Type B pancreatic cell (in vitro differentiated cells): ENCODE data around the gene RAB28. TPM values are rescaled to one million over a fixed set of nuclear protein-coding genes. Genes with fewer than 3 reads are reported as not detected.

Experiments used
- DNase-seq: peaks from one replicate; pipeline ENCODE4 v3.0.0; 2021; ENCODE audit warnings: mixed read lengths; ENCODE audit not compliant: unreplicated experiment; ENCODE audit errors: extremely low spot score
- H3K27ac Mint-ChIP-seq: 2 replicates; pipeline ENCODE4 v1.8.0; 2021; ENCODE audit warnings: mild to moderate bottlenecking, mixed read lengths
- H3K27me3 Mint-ChIP-seq: 2 replicates; pipeline ENCODE4 v1.8.0; 2021; ENCODE audit warnings: mixed read lengths
- H3K36me3 Mint-ChIP-seq: 2 replicates; pipeline ENCODE4 v1.8.0; 2021; ENCODE audit warnings: mixed read lengths
- H3K4me1 Mint-ChIP-seq: one replicate; pipeline ENCODE4 v1.8.0; 2021; ENCODE audit warnings: mixed read lengths; ENCODE audit not compliant: unreplicated experiment
- H3K4me3 Mint-ChIP-seq: 2 replicates; pipeline ENCODE4 v1.8.0; 2021; ENCODE audit warnings: mild to moderate bottlenecking, mixed read lengths
- H3K9me3 Mint-ChIP-seq: 2 replicates; pipeline ENCODE4 v1.8.0; 2021; ENCODE audit warnings: mixed read lengths
- total RNA-seq: library from RNA; stranded (reverse); gene quantifications from 2 replicates; pipeline ENCODE4 v1.2.1, GENCODE V29; 2021; ENCODE audit warnings: low replicate concordance
- TF ChIP-seq, protein P1 (sequence below): fragments of 200-600 bp; sonication (generic); conservative IDR thresholded peaks from 2 replicates; pipeline ENCODE4 v1.5.0; 2021; ENCODE audit warnings: antibody characterized with exemption, mild to moderate bottlenecking

The RAB28 gene
- total RNA-seq, 1 donor from 2014 or later, result 20.8 TPM

DNA sequence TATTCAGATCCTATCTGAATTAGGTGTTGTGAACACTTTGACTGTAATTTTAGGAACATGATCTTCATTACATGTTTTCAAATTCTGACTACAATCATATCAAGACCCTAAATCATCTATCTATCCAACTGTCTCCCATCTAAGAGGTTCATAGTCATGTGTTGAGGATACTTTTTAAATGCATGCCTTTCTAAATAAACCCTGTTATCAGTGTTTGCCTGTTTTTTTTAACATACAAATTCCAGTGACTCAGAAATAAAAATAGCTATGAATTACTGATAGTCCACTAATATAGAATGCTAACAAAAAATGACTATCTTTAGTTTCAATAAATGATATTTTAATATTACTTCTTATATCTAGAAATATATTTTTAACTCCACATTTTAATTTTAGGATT, 8.0 kb downstream of the RAB28 start:
- no peaks in the 10 kb centered on the region for H3K9me3 Mint-ChIP-seq
- TF ChIP-seq, protein P1, sequence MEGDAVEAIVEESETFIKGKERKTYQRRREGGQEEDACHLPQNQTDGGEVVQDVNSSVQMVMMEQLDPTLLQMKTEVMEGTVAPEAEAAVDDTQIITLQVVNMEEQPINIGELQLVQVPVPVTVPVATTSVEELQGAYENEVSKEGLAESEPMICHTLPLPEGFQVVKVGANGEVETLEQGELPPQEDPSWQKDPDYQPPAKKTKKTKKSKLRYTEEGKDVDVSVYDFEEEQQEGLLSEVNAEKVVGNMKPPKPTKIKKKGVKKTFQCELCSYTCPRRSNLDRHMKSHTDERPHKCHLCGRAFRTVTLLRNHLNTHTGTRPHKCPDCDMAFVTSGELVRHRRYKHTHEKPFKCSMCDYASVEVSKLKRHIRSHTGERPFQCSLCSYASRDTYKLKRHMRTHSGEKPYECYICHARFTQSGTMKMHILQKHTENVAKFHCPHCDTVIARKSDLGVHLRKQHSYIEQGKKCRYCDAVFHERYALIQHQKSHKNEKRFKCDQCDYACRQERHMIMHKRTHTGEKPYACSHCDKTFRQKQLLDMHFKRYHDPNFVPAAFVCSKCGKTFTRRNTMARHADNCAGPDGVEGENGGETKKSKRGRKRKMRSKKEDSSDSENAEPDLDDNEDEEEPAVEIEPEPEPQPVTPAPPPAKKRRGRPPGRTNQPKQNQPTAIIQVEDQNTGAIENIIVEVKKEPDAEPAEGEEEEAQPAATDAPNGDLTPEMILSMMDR, result no peak
- no peaks in the 10 kb centered on the region for H3K36me3 Mint-ChIP-seq
- H3K4me1 Mint-ChIP-seq, result no peaks in the 10 kb centered on the region
- no peak for DNase-seq
- no peak overlapping the region for H3K4me3 Mint-ChIP-seq
- H3K27ac Mint-ChIP-seq, result no peak overlapping the region
- no peaks in the 10 kb centered on the region for H3K27me3 Mint-ChIP-seq

DNA sequence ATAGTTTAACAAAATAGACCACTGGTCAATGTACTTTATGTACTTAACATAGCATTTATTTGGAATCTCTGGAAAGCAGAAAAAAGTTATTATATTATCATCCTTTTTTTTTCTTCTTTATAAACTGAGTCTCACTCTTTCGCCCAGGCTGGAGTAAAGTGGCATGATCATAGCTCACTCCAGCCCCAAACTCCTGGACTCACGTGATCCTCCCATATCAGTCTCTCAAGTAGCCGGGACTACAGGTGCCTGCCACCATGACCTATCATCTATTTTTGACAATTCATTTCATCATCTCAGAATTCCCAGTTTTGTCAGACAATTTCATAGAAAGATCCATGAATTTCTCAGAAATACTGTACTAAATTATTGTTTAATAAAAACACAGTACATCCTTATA, 12.7 kb downstream of the RAB28 start:
- no peak for DNase-seq
- no peak overlapping the region for H3K4me3 Mint-ChIP-seq
- TF ChIP-seq, protein P1, result no peak
- no peak overlapping the region for H3K27ac Mint-ChIP-seq
- H3K4me1 Mint-ChIP-seq, result no peaks in the 10 kb centered on the region
- no peaks in the 10 kb centered on the region for H3K9me3 Mint-ChIP-seq
- H3K36me3 Mint-ChIP-seq, result peaks cover 10% of the 10 kb centered on the region
- H3K27me3 Mint-ChIP-seq, result no peaks in the 10 kb centered on the region

DNA sequence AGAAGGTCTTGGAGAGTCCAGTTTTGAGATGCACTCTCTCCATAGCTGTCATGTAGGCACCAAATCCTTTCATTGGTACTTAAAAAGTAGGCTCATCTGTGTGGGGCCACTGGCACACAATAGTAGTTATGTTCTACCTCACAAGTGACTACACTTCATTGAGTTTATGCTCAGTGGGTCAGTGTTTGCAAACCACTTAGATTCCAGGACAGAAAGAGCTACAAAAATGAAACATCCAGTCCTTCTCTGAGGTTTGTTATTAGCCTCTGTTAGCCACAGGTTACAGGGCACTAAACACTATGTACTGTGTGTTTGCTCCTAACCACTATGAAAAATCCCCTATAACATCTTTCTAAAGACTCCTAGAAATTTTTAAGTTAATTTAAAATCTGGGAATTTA, 13.8 kb downstream of the RAB28 start:
- TF ChIP-seq, protein P1, result no peak
- Mint-ChIP-seq H3K27ac (no peak overlapping the region), H3K9me3 (no peaks in the 10 kb centered on the region), H3K4me3 (no peak overlapping the region), H3K27me3 (no peaks in the 10 kb centered on the region), H3K4me1 (no peaks in the 10 kb centered on the region), H3K36me3 (peaks cover 20% of the 10 kb centered on the region)
- DNase-seq, result no peak

DNA sequence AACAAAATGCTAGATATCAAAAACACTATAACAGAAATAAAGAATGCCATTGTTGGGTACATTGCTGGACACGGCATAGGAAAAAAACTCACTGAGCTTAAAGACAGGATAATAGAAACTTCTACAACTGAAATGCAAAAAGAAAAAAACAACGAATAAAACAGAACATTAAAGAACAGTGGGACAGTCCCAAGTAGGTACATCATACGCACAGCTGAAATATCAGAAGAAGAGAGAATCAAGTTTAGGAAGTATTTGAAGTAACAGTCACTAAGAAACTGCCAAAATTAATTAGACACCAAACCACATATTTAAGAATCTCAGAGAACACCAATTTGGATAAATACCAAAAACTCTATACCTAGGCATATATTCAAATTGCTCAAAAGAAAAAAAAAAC, 19.2 kb downstream of the RAB28 start:
- H3K27ac Mint-ChIP-seq, result no peak overlapping the region
- H3K36me3 Mint-ChIP-seq, result peaks cover 45% of the 10 kb centered on the region
- TF ChIP-seq, protein P1, result no peak
- H3K4me1 Mint-ChIP-seq, result no peaks in the 10 kb centered on the region
- no peak for DNase-seq
- H3K27me3 Mint-ChIP-seq, result no peaks in the 10 kb centered on the region
- no peak overlapping the region for H3K4me3 Mint-ChIP-seq
- no peaks in the 10 kb centered on the region for H3K9me3 Mint-ChIP-seq

DNA sequence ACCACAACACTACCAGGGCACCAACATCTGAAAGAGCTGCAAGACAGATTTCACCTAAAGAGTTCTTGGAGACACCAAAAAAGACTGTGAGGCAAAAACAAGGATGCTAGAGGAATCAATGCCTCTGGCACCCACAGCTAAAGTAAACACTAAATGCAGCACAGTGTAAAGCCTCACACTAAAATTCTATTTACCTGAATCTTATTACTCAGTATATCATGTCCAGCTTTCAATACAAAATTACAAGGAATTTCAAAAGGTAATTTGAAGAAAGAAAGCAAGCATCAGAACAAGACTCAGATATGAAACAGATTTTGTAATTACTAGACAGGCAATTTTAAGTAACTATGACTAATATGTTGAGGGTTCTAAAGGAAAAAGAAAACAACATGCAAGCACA, 19.6 kb downstream of the RAB28 start:
- Mint-ChIP-seq H3K27ac (no peak overlapping the region), H3K9me3 (no peaks in the 10 kb centered on the region), H3K4me3 (no peak overlapping the region), H3K36me3 (peaks cover 45% of the 10 kb centered on the region), H3K4me1 (no peaks in the 10 kb centered on the region), H3K27me3 (no peaks in the 10 kb centered on the region)
- TF ChIP-seq, protein P1, result no peak
- DNase-seq, result no peak
